HG03139 (cell line): Measurements from ENCODE around the gene FOXJ1.

Source experiments
- ATAC-seq: cut with Tn5 transposase; IDR thresholded peaks from one replicate; pipeline ENCODE4 v1.9.1; 2021; ENCODE audit not compliant: unreplicated experiment

Gene FOXJ1

DNA sequence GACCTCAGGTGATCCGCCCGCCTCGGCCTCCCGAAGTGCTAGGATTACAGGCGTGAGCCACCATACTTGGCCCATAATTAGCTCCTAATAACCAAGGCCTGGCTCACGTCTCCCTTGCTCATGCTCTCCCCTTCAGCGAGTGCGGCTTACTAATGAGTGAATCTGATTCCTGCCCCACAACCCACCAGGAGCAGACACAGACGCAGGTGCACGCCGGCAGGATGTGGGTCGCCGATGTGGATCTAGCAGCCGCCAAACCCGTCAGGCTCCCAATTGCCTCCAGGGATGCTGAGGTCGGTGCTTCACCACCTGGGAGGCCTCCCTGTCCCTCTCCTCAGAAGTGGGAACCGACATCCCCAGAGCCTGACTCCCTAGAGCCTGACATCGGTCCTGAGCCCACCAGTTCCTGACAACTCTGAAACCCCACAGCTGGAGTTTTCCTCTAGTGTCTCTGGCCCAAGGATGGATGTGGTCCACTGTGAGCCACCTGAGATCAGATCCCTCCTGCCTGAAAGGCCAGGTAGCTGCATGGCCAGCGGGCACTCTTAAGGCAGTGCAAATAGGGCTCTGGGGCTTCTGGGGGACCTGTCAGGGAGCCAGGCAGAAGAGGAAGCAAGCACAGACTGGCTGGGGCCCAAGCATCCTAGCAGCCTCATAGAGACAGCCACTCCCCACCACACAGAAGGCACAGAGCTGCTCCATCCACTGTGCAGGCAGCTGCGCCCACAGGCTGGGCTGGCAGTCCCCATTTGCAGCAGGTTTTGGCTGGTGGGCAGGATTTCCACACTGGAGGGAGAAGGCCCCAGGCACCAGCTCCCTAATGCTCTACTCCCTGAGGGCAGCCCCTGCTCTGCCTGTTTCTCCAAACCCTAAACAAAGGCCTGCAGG lies 48.3 kb downstream of the FOXJ1 start:
- ATAC-seq, result no peak

DNA sequence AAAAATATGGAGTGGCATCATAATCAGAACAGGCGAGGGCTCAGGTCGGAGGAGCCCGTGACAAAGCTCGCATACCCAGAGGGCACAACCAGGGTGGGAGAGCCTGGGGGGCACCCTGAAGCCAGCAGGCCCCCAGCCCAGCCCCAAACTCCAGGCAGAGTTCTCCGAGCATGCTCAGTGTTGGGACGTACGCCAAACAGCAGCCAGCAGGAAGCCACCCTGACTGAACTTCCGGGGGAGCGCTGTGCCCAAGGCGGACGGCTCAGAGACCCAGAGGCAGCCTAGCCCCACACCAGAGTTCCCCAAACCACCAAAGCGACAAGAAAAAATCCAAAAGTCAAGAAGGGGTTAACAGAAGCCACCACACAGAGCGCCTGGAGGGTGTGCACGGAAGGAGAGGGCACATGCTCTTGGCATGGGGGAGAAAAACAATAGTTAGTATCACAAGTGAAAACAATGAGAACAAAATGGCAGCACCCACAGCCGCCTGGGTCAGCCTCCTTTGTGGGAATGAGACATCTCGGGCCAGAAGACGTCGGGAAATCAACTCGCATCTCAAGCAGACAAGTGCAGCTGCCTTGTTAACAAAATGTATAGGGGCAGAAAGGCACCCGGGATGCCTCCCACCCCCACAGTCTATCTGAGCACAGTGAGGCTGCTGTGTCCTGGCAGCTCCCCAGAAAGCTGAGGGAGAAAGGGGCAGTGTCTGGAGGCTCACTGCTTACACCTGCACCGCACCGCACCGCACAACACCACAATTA lies 49.3 kb downstream of the FOXJ1 start:
- no peak for ATAC-seq

GRCh38 chr17:76090517-76091129 lies 50.4 kb downstream of the FOXJ1 start:
- no peak for ATAC-seq

DNA sequence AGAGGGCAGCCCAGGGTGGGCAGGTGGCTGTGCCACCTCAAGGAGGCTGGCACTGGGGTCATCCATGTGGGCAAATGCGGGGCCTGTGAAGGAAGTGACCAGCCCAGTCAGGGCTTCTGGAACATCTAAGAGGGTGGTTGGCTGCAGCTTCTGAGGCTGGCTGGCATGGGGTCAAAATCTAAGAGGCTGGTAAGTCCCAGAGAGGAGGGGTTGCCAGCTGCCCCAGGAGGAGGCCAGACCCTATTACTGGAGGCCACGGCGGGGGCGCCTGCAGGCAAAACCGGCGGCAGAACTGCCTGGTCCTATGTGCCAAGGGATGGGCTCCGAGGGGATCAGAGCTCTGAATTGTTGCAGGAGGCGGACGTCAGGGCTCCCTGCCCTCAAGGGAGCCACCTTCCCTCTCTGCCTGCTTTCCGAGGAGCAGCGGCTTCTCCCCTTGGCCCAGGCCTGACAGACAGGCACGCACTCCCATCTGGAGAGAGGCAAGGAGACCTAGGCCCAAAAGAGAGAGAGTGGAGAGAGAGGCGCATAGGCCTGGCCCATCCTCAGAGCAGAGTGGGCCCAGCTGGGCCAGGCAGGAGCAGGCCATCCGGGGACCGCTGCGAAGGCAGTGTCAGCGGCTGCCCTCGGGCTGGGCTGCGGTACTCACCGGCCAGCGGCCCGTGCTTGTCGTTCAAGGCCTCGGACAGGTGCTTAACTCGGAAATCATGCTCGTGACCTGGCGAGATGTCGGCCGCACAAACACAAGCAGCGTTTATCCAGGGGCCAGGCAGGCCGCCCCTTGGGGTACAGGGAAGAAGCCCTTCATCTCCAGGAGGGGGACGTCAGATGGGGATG lies 51.1 kb downstream of the FOXJ1 start:
- ATAC-seq, result no peak

GRCh38 chr17:76088868-76089576 lies 52.0 kb downstream of the FOXJ1 start:
- ATAC-seq, result no peak

- ATAC-seq, result no peak
Observed at GRCh38 chr17:76088041-76088867, 52.8 kb downstream of the FOXJ1 start.

DNA sequence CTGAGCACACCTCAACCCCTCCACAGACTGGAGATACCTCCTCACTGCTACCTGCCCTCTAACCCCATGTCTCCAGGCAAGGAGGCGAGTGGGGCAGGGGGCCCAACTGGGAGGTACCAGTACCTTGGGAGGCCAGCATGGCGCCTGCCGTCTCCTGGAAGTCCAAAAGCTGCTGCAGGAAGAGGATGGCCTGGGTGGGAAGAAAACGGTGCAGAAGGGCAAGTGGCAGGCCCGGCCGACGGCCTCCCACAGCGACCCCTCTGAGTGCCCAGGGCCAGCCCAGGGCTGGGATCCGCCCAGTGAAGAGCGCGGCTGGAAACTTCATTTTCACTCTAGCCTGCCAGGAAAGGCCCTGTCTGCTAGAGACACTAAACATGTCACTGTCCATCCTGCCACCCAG lies 53.5 kb downstream of the FOXJ1 start:
- ATAC-seq, result no peak

DNA sequence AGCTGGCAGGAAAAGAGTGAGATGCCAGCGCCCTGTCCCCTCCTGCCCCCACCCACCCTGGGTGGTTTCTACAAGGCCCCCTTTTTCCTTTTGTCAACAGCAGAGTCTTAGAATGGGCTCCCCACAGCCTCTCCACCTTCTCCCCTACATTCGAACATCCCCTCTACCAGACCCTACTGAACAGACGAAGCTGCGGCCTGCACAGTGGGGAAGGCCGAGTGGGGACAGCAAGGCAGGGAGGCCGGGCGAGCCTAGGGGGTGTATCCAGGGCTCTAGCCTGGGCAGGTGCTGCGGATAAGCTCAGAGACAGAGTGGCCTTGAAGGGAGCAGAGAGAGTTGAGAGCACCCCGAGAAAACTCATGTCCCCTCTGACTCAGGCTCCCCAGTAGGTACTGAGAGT lies 54.7 kb downstream of the FOXJ1 start:
- ATAC-seq, result no peak
